Kidney glomerular epithelial cell (primary cell): ENCODE results near the gene FANCI.

Source experiments
- DNase-seq: peaks from one replicate; lab custom pipeline; 2025; lab: John Stamatoyannopoulos, UW

The FANCI gene

DNA sequence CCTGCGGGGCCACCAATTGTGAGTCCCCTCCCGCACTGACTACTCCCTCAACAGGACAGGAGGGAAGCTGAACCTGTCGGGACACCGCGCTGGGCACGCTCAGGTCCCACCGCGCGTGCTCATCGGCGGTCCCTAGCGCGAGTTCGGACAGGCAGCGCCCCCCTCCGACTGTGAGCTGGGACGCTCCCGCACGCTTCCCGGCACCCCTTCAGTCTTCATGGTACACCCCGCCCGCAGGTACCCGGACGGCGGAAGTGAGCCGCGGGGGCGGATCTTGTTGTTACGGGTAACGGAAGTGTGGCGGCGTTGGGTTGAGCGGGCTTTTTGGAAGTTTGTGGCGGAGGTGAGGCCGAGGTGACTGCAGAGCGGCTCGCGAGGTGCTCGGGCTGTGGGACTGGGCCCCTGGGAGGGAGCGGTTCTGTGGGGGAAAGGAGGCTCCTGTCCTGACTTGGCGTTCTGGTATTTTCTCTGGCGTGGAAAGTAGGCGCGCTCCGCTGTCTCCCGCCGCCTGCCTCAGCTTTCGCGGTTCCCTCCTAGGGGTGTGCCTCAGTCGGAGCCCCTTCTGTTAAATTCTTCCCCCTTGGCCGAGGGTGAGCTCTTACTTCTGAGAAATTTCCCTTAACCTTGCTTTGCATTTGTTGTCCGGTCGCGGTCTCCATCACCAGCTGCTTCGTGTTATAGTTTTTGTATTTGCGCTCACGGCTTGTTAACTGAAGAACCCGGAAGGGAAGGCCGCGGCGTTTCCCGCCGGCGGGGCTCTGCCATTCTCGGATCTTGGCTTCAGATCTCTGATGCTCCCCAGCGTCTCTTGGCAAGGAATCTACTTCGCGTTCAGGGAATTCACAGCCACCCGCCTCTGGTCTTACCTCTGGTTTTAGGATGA is at the start of gene FANCI:
TSS of gene FANCI (plus strand) at position 289 of the 883 bp plus-strand sequence. CDS start 3,669 bp downstream, outside the sequence.
- peak; percentile 87 for DNase-seq

DNA sequence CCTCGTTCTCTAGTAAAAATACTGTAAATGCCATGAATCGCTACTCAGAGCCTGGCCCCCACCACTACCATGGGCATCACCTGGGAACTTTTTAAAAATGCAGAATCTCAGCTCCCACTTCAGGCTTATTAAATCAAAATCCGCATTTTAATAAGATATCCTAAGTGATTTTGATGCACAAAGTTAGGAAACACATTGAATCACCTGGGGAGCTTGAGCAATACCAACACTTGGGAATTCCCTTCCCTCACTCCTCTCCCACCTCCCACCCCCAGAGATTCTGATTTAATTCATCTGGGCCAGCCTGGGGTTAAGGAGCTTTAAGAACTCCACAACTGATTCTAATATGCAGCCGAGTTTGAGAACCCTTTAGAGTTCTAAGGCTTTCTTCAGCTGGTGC is 49.2 kb upstream of the FANCI start:
- DNase-seq: no peak

DNA sequence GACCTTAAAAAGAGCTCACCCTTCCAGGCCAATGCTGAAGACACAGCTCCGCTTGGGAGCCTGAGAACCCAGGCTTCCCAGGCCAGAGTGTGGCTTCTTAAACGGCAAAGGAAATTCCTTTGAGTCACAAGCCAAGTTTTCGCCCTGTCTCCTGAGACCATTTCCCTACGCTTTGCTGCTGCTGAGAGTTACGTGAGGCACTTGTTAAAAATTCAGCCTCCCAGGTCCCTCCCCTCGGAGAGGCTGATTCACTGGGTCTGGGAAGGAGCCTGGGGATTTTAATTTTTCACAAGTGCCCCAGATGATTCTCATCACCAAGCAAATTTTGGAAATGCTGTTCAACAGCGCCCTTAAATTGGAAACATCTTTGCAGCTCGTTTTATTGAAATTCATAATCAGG is 47.9 kb upstream of the FANCI start:
- DNase-seq: no peak

DNA sequence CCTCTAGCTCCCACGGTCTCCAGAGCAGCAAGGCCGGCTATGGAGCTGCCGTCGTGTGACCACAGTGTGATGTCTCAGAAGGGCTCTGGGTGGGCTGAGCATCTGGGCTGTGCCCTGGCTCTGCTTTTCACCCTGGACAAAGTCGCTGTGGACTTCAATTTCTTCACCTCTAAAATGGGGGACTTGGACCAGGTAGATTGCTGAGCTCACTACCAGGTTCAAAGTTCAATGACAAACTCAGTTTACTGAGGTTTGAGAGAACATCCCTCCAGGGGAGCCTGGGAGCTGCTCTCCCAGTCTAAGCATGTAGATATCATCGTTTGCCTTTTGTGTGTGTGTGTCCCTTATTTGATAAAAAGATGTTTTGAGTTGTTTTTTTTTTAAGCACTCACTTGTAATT is 47.5 kb upstream of the FANCI start:
- DNase-seq: no peak

DNA sequence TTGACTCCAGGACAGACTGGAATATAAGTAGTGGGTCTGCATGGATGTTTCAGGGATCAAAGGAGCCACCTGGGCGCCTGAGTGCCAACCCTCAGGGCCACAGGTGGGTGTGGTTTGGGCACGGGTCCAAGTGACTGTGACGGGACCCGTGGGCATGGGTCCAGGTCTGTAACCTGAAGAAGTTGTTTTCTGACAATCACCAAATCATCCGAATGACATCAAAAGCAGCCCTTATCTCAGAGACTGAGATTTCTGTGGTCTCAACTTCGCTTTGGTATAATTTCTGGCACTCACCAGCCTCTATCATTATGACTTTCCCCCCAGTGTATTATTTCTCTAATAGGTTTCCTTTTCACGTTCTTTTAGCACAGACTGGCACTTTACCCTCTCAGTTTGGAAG is 46.8 kb upstream of the FANCI start:
- DNase-seq: no peak

DNA sequence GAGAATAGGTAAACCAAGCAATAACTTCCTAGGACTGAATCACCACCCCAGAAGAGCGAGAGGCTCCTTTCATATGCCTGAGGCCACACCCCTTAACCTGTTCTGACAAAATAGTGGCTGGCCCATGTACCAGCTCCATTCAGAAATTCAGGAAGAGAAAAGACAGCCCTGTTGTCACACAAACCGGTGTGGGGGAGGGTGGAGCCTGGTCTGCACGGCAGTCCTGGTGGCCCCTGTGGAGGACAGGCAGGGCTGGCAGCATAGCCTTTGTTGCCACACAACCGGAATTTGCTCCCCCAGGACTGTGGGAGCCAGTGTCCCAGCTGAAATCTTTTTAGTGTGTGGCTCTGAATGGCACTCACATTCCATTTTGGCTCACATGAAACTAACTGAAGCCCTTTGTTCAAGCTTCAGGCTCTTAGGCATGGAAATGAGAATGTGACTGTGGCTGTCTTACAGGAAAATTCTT is 46.2 kb upstream of the FANCI start:
- no peak for DNase-seq

DNA sequence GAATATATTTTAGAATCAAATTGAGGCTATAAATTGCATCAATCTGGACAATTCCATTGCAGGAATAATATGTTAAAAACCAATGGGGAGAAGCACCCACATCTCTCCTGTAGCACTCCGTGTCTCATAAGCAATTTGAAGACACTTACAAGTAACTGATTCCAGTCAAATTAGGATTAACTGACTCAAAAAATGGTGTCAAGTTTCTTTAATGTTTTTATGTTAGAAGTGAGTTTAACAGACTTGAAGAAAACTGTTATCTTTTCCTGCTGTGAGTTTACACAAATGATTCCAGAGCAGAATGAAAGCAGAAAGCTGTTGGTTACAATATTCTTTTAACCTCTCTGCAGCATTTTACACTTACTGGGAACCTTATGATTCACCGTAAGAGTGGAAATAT is 45.6 kb upstream of the FANCI start:
- DNase-seq: no peak

DNA sequence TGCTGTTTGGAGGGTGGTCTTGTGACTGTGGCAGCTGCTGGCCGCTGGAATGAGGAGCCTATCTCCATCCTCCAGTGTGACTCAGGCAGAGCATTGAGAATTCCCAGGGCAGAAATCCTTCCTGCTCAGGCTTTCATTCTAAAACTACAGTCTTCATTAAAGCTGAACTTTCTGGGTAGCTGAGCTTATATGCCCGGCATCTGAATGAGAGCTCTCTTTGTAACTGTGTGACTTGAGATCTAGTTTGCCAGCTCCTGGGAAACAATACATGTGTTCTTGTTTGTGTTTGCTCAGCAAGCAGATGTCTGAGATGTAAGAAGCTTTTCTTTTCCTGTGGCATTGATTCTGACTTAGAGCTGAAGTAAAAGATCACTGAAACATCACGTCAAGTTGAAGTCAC is 44.8 kb upstream of the FANCI start:
- no peak for DNase-seq

DNA sequence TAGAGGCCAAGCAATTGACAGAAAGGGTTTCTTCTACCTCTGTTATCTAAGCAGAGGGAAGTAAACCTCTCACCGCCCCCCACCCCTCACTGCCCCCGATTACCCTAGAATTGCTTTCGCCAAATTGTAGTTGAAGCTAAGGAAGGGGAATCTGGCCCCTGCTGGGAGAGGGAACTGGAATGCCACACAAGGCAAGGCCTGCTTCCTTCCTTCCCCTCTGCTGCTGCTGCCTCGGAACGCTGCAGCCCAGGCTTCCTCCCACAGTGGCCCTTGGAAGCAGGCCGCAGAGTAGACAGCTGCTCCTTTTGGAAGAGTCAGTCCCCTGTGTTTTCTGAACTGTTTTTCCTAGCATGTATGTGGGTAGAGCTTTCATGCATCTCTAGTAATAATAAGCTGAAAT is 44.0 kb upstream of the FANCI start:
- DNase-seq: no peak

DNA sequence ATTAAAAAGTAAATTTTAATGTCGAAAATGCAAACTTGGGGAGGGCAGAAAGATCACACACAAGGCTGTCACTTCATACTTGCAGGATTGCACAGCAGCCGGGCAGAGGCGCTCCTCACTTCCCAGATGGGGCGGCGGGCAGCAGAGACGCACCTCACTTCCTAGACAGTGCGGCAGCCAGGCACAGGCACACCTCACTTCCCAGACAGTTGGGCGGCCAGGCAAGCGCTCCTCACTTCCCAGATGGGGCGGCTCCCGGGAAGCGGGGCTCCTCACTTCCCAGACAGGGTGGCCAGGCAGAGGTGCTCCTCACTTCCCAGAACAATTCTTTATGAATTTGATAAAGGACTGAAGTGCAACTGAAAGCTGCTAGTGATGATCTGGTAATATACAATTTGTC is 43.6 kb upstream of the FANCI start:
- no peak for DNase-seq

DNA sequence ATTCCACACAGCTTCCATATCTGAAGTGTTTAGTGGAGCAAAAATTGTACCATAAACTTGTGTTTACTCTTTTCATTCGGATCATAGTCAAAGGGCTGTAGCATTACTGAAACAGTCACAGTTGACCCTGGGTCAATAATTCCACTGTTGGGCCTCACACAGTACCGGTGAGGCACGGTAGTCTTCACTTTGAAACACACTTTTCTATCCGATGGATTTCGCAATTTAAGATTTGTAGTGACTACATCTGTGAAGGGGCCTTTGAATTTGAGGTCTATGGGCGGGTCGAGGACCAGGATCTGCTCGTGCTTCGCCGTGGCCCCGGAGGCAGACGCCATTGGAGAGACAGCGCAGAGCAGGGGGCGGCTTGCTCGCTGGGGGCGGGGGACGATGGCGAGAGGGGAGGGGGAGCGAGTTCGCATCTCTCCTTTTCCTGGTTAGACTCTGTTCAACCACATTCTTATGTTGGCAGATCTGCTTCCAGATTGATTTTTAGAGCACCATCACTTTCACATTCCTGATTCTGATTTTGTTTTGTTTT is 42.2 kb upstream of the FANCI start:
- no peak for DNase-seq

DNA sequence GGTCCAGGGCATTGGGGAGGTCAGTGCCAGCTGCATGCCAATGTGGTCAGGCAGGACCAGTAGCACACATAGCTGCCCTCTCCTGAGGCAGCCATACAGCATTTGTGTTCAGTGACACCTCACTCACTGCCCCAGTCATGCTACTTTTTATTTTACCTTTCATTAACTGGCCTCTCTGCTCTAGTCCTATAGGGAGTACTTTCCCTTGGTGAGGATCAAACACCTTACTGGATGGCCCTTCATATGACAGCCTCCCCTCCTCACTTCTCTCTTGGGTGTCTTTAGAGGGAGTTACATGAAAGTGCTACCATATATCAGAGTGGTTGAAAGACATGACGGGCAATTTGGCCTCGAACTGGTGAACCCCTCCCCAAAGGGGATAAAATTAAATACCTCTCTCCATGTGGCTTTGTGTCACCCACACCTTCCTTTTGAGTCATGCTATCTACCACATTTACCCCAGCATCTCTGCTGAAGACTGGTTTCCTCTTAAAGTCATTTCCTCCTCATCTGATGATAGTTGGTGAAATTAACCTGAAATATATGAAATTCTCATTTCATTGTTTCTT is 40.0 kb upstream of the FANCI start:
- no peak for DNase-seq

DNA sequence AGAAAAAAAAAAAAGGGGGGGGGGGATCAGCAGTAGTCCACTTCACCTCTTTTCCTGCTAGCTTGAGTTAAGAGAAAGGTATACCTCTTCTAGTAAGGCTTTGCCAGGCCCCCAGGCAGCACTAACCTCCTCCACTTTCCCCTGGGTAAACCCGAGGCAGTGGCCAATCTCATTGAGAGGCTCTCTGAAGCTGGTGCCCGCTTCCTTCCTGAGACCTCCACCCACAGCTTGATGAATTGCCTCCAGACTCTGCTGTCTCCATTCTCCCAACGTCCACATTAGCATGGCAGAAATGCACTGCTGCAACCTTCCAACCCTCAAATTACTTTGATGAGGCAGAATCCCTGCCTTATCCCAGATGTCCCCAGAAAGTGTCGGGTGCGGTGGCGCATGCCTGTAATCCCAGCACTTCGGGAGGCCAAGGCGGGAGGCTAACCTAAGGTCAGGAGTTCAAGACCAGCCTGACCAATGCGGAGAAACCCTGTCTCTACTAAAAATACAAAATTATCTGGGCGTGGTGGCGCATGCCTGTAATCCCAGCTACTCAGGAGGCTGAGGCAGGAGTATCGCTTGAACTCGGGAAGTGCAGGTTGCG is 37.7 kb upstream of the FANCI start:
- no peak for DNase-seq

DNA sequence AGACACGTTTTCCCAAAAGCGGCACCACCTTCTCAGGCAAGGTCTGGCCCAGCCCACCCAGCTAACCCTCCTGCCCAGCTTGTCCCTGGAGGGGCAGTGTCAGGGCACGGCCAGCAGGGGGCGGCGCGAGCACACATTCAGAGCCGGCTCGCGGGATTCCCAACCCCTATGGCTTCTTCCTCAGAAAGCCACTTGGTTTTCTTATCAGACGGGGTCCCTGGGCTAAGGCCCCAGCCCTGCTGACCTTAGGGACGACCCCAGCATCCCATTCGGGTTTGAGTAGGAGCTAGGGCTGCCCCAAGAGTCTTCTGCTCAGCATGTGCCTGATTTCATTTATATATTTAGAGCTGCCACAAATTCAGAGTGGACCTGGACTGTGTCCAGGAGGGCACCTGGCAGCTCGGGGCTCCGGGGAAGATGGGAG is 36.9 kb upstream of the FANCI start:
- DNase-seq: peak; percentile 51

DNA sequence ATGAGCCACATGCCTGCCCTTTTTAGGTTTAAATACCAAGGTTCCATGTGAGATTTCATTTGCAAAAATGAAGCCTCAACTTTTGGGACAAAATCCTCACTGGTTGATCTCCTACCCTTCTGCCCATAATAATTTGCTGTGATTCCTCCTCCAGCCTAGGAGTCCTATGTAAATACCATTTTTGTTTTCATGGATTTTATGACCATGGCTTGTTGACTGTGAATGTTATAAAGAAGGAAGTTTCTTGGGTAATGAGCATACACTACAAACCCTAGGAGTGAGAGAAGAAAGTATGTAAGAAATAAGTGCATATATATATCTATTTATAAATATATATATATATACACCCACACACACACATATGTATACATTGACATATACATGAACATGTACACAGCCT is 35.5 kb upstream of the FANCI start:
- no peak for DNase-seq

DNA sequence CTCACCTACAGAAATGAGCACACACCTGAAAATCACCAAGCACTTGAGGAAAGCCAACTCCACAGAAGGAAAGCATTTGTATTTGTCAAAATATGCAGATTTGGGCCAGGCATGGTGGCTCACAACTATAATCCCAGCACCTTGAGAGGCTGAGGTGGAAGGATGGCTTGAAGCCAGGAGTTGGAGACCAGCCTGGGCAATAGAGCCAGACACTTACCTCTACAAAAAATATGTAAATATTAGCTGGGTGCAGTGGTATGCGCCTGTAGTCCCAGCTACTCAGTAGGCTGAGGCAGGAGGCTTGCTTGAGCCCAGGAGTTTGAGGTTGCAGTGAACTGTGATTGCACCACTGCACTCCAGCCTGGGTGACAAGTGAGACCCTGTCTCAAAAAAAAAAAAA is 34.7 kb upstream of the FANCI start:
- DNase-seq: no peak

DNA sequence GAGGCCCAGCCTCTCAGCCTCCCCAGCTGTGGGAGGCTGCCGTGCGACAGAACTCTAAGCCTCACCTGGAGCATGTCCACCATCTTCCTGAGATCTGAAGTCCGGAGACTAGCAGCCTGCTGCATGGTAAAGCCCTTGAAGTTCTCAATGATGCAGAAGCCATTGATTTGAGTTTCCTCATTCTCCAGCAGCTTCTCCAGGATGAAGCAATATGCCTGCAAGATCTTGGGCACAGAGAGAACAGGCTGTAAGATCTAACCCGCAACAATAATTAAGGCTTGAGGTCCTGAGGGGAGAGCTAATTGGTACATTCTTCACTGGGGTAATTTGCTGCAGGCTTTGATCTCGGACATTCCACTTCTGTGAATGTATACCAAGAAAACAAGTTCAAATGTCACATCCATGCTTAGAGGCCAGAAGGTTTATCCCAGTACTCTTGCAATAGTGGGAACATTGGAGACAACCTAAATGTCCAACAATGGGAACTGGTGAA is 32.1 kb upstream of the FANCI start:
- DNase-seq: no peak

DNA sequence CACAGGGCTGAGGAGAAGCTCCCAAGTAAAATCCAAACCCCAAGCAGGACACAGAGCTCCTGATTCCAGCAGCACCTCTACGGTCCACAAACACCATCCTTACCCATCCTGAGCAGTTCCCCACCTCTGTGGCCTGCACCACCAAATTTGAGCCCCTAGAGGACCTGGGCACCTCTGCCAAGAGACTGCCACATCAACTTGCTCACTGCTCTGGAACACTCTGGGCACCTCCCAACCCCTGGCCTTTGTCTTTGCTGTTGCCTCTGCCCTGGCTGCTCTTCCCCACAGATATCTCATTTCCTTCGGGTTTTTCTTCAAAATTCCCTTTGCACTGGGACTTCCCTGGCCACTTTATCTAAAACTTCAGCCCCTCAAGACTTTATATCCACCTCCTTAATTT is 28.2 kb upstream of the FANCI start:
- no peak for DNase-seq

DNA sequence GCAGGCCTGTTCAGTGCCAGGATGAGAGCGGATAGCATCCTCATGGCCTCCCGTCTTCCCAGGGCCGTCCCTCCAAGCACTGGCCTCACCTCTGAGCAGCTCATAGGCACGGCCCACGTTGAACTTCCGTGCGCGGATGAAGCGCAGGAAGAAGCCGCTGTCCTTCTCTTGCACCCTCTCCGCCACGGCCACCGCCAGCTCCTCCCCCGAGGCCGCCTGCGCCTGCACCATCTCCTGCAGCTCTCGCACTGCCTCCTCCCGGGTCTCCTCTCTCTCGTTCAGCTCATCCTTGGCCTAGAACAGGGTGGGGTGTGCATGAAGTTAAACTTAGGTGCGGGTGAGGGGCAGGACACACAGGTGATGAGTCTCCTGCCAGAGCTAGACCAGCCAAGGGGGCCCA is 26.7 kb upstream of the FANCI start:
- DNase-seq: no peak

DNA sequence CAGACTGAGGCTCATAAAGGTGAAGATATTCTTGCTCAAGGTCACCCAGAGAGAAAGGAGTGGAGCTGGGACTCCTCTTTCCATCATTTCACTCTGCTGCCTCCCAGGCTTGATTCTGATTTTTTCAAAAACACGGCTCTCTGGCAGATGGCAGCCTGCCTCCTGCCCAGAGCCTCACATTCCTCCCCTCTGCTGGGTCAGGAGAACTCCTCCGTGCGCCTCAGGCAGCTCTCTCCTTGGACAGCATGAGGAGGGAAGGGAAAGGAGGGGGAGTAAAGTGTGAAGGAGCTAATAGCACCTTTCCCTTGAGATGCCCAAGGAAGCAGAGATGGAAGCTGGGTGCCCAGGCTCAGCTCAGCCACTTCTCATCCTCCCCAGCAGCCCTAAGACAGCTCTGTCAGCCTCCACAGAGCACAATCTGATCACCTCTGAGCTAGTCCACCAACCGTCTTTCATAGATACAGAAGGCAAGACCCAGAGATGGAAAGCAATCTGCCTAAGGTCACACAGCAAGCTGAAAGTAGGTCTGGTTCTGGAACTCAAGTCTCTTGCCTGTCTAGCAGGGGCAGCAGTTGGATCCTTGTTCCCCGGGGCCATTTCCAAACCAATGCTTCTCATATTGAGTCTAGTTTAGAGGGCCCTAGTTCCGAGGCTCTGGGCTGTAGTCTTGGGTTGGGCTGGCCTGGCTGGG is 25.9 kb upstream of the FANCI start:
- DNase-seq: no peak

DNA sequence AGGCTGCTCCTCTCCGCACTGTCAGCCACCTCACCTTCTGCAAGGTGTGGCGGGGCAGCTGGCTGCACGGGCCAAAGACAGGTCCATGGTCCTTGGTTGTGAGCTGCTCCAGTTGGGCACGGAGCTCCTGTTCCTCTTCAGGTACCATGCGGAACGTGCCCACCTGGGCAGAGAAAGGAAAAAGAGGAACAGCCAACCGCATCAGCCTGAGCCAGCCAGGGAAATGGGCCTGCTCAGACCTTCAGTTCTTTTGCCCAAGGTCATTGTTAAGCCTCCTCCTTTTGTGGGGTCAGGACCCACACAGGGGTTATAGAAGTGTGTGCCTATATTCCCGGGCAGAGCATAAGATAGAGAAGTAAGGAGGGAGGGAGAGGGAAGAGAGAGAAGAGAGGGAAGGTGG is 25.2 kb upstream of the FANCI start:
- no peak for DNase-seq

DNA sequence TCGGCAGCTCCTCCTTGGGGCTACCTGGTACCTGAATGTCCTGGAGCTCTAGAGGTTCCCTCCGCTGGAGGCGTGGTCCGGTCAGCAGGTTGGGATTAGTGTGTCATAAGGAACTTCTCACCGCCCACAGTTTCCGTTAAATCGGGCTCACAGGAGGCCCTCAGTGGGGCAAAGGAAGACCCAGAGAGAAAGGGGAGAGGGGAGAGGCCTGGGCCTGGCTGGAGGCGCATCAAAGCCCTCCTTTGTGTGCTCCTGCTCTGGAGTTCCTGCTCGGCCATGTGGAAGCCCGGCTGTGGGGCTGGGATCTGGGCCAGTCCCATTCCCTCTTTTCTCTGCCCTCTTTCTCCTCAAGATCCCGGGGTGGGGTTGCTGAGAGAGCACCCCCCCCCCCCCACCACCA is 22.2 kb upstream of the FANCI start, which contains the start of gene RLBP1:
TSS of gene RLBP1 (minus strand) at position 37 of the 400 bp plus-strand sequence. CDS start 2,604 bp downstream, outside the sequence.
- no peak for DNase-seq
